ENCODE results near the gene NUDT21.
"Not testable (repeated sequence)": the region's sequence is repeated elsewhere in the genome, so short reads cannot be mapped to it uniquely, and the experiment has no call there.

NUDT21 gene

GRCh38 chr16:56414366-56414765 lies 36.8 kb downstream of the NUDT21 start:
- no peak for FAIRE-seq

- no peak for FAIRE-seq
Observed at GRCh38 chr16:56413381-56413780, 37.8 kb downstream of the NUDT21 start.

GRCh38 chr16:56411624-56412023 lies 39.5 kb downstream of the NUDT21 start:
- no peak for FAIRE-seq

GRCh38 chr16:56411123-56411522 lies 40.0 kb downstream of the NUDT21 start:
- no peak for FAIRE-seq

- no peak for FAIRE-seq
Observed at GRCh38 chr16:56409195-56409594, 41.9 kb downstream of the NUDT21 start.

GRCh38 chr16:56408379-56409098 lies 42.6 kb downstream of the NUDT21 start:
- FAIRE-seq = no peak

- peak; percentile 68 for FAIRE-seq
Observed at GRCh38 chr16:56405977-56406672, 45.0 kb downstream of the NUDT21 start.

- FAIRE-seq = no peak
Observed at GRCh38 chr16:56401482-56401881, 49.6 kb downstream of the NUDT21 start.

- no peak for FAIRE-seq
Observed at GRCh38 chr16:56400458-56400857, 50.7 kb downstream of the NUDT21 start.

- peak; percentile 94 for FAIRE-seq
Observed at GRCh38 chr16:56399486-56399885, 51.6 kb downstream of the NUDT21 start.

GRCh38 chr16:56399047-56399446 lies 52.1 kb downstream of the NUDT21 start:
- no peak for FAIRE-seq

GRCh38 chr16:56396724-56397123 lies 54.4 kb downstream of the NUDT21 start:
- FAIRE-seq = not testable (repeated sequence)

- FAIRE-seq = no peak
Observed at GRCh38 chr16:56389554-56389953, 61.6 kb downstream of the NUDT21 start.

- no peak for FAIRE-seq
Observed at GRCh38 chr16:56388209-56388608, 62.9 kb downstream of the NUDT21 start.

- FAIRE-seq = no peak
Observed at GRCh38 chr16:56387396-56387795, 63.7 kb downstream of the NUDT21 start.

GRCh38 chr16:56384074-56384721 lies 66.9 kb downstream of the NUDT21 start:
- FAIRE-seq = no peak

- FAIRE-seq = no peak
Observed at GRCh38 chr16:56382901-56383355, 68.2 kb downstream of the NUDT21 start.

- FAIRE-seq = no peak
Observed at GRCh38 chr16:56382459-56382858, 68.7 kb downstream of the NUDT21 start.

- FAIRE-seq = not testable (repeated sequence)
Observed at GRCh38 chr16:56380778-56381485, 70.2 kb downstream of the NUDT21 start.

Data from islet of Langerhans (tissue), 1 donor.